Measurements from ENCODE around the gene KCNJ3.
"Not testable (repeated sequence)": the region's sequence is repeated elsewhere in the genome, so short reads cannot be mapped to it uniquely, and the experiment has no call there.

Gene KCNJ3

GRCh38 chr2:154846842-154847241 lies 148.3 kb downstream of the KCNJ3 start:
- no peak overlapping the region for H3K4me3 Mint-ChIP-seq
- H3K36me3 Mint-ChIP-seq (ENCODE audit: low read depth): no peaks in the 10 kb centered on the region
- no peaks in the 10 kb centered on the region for H3K9me3 Mint-ChIP-seq
- no peak overlapping the region for H3K27ac Mint-ChIP-seq
- no peaks in the 10 kb centered on the region for H3K27me3 Mint-ChIP-seq
- H3K4me1 Mint-ChIP-seq (ENCODE audit: low read depth): no peaks in the 10 kb centered on the region

- Mint-ChIP-seq H3K4me1 (ENCODE audit: low read depth) (no peaks in the 10 kb centered on the region), H3K36me3 (ENCODE audit: low read depth) (no peaks in the 10 kb centered on the region), H3K27me3 (no peaks in the 10 kb centered on the region)
Measured at GRCh38 chr2:154849482-154849881, 151.0 kb downstream of the KCNJ3 start.

GRCh38 chr2:154850532-154850931 lies 152.0 kb downstream of the KCNJ3 start:
- Mint-ChIP-seq H3K4me3 (no peak overlapping the region), H3K4me1 (ENCODE audit: low read depth) (no peaks in the 10 kb centered on the region), H3K27ac (no peak overlapping the region), H3K9me3 (no peaks in the 10 kb centered on the region), H3K27me3 (no peaks in the 10 kb centered on the region), H3K36me3 (ENCODE audit: low read depth) (no peaks in the 10 kb centered on the region)

More at GRCh38 chr2:154849482-154849881, 151.0 kb downstream of the KCNJ3 start:
- H3K27ac Mint-ChIP-seq: no peak overlapping the region
- no peaks in the 10 kb centered on the region for H3K9me3 Mint-ChIP-seq
- H3K4me3 Mint-ChIP-seq: no peak overlapping the region

GRCh38 chr2:154855138-154855537 lies 156.6 kb downstream of the KCNJ3 start:
- Mint-ChIP-seq H3K36me3 (ENCODE audit: low read depth) (no peaks in the 10 kb centered on the region), H3K9me3 (no peaks in the 10 kb centered on the region), H3K27me3 (no peaks in the 10 kb centered on the region), H3K4me1 (ENCODE audit: low read depth) (no peaks in the 10 kb centered on the region), H3K4me3 (no peak overlapping the region), H3K27ac (no peak overlapping the region)

- H3K36me3 Mint-ChIP-seq (ENCODE audit: low read depth); H3K4me1 Mint-ChIP-seq (ENCODE audit: low read depth); H3K4me3 Mint-ChIP-seq; H3K27ac Mint-ChIP-seq; H3K27me3 Mint-ChIP-seq: not testable (repeated sequence)
- peaks cover 25% of the 10 kb centered on the region for H3K9me3 Mint-ChIP-seq
Measured at GRCh38 chr2:154867151-154867550, 168.7 kb downstream of the KCNJ3 start.

- Mint-ChIP-seq H3K27ac (no peak overlapping the region), H3K4me1 (ENCODE audit: low read depth) (no peaks in the 10 kb centered on the region), H3K4me3 (no peak overlapping the region), H3K27me3 (no peaks in the 10 kb centered on the region), H3K9me3 (no peaks in the 10 kb centered on the region), H3K36me3 (ENCODE audit: low read depth) (no peaks in the 10 kb centered on the region)
Measured at GRCh38 chr2:154875999-154876398, 177.5 kb downstream of the KCNJ3 start.

- Mint-ChIP-seq H3K9me3 (peaks cover 8% of the 10 kb centered on the region), H3K27ac (no peak overlapping the region), H3K4me1 (ENCODE audit: low read depth) (no peaks in the 10 kb centered on the region), H3K36me3 (ENCODE audit: low read depth) (no peaks in the 10 kb centered on the region), H3K4me3 (no peak overlapping the region), H3K27me3 (no peaks in the 10 kb centered on the region)
Measured at GRCh38 chr2:154882725-154883124, 184.2 kb downstream of the KCNJ3 start.

- Mint-ChIP-seq H3K9me3 (peaks cover 26% of the 10 kb centered on the region), H3K36me3 (ENCODE audit: low read depth) (no peaks in the 10 kb centered on the region), H3K27me3 (no peaks in the 10 kb centered on the region), H3K27ac (no peak overlapping the region), H3K4me3 (no peak overlapping the region), H3K4me1 (ENCODE audit: low read depth) (no peaks in the 10 kb centered on the region)
Measured at GRCh38 chr2:154886316-154886715, 187.8 kb downstream of the KCNJ3 start.

GRCh38 chr2:154898269-154898668 lies 199.8 kb downstream of the KCNJ3 start:
- Mint-ChIP-seq H3K4me3 (no peak overlapping the region), H3K27ac (no peak overlapping the region), H3K36me3 (ENCODE audit: low read depth) (no peaks in the 10 kb centered on the region), H3K4me1 (ENCODE audit: low read depth) (no peaks in the 10 kb centered on the region), H3K9me3 (no peaks in the 10 kb centered on the region), H3K27me3 (no peaks in the 10 kb centered on the region)

- Mint-ChIP-seq H3K9me3 (no peaks in the 10 kb centered on the region), H3K36me3 (ENCODE audit: low read depth) (no peaks in the 10 kb centered on the region), H3K4me3 (no peak overlapping the region), H3K27ac (no peak overlapping the region), H3K4me1 (ENCODE audit: low read depth) (no peaks in the 10 kb centered on the region), H3K27me3 (no peaks in the 10 kb centered on the region)
Measured at GRCh38 chr2:154901063-154901462, 202.6 kb downstream of the KCNJ3 start.

All from stimulated activated naive CD8-positive, alpha-beta T cell treated with anti-CD3 and anti-CD28 coated beads, Interleukin-15, Interleukin-2, amounts not matched to agents 100 ng/mL and 50 ng/mL, for 24 hours (primary cell).